ENCODE data around the gene CLSTN3. TPM values are rescaled to one million over a fixed set of nuclear protein-coding genes. Genes with fewer than 3 reads are reported as not detected.
A peak's percentile ranks its signal among the peaks of the same experiment; 100 is the strongest.

The CLSTN3 gene
- total RNA-seq, 4 donors from 2014 or later, result 13.9 to 98.7 (median 24.4) TPM

DNA sequence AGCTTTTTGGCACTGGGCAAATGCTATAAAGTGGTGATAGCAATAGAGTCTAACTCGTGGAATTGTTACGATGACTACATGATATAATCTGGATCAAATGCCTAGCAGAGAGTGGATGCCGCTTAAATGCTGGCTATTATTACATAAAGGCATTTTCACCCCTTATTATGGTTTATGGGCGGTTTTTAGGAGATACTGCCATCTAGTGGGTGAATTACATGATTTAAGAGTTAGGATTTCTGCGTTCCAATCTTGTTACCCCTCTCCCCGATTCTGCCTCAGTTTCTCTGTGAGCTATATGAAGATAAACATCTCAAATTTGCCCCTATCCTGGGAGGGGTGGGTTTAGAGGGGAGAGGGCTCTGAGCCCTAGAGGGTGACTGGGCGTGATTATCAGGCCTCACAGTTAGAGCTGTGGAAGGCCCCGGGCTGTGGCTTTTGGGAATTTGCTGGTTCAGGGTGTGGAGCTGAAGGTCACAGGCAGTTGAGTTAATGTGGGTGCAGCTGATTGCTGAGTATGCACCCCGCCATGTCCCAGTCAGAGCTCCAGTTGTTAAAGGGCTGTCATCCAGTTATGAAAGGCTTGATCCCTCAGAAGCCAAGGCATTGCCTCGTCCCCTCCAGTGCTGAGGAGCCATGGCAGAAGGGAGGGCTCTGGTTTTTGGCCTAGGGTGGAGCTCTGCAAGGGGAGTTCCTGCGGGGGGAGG is 14.4 kb downstream of the CLSTN3 start:
- H3K36me3 ChIP-seq, result no peaks in the 10 kb centered on the region
- no peak for DNase-seq
- no peak overlapping the region for H3K4me3 ChIP-seq
- in situ Hi-C loops (cut with MboI; ENCODE audit: low pct_ligation_motif_present in 1 of 4, low pct_unique_long_range_greater_than_20kb in 1 of 4, low sequenced_read_pairs in 3 of 4), result no loop called here
- H3K9me3 ChIP-seq, result no peaks in the 10 kb centered on the region
- WGBS, 2 donors (ENCODE audit: low coverage in 1 of 2), result 14 to 54% methylated on average over 5 to 11 of the region's 11 CpGs
- H3K4me1 ChIP-seq, result no peaks in the 10 kb centered on the region
- H3K27me3 ChIP-seq, result no peaks in the 10 kb centered on the region
- H3K27ac ChIP-seq, result no peak overlapping the region
- TF ChIP-seq, protein P1, sequence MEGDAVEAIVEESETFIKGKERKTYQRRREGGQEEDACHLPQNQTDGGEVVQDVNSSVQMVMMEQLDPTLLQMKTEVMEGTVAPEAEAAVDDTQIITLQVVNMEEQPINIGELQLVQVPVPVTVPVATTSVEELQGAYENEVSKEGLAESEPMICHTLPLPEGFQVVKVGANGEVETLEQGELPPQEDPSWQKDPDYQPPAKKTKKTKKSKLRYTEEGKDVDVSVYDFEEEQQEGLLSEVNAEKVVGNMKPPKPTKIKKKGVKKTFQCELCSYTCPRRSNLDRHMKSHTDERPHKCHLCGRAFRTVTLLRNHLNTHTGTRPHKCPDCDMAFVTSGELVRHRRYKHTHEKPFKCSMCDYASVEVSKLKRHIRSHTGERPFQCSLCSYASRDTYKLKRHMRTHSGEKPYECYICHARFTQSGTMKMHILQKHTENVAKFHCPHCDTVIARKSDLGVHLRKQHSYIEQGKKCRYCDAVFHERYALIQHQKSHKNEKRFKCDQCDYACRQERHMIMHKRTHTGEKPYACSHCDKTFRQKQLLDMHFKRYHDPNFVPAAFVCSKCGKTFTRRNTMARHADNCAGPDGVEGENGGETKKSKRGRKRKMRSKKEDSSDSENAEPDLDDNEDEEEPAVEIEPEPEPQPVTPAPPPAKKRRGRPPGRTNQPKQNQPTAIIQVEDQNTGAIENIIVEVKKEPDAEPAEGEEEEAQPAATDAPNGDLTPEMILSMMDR (IDR thresholded peaks at IDR 0.05), result peak; percentile 31 to 55 (median 50)
- TF ChIP-seq EP300 (IDR thresholded peaks at IDR 0.05; ENCODE audit: low read depth), result no peak
- intact Hi-C loops (cut with DNase I; ENCODE audit: low total_unique reads), result no loop called here

DNA sequence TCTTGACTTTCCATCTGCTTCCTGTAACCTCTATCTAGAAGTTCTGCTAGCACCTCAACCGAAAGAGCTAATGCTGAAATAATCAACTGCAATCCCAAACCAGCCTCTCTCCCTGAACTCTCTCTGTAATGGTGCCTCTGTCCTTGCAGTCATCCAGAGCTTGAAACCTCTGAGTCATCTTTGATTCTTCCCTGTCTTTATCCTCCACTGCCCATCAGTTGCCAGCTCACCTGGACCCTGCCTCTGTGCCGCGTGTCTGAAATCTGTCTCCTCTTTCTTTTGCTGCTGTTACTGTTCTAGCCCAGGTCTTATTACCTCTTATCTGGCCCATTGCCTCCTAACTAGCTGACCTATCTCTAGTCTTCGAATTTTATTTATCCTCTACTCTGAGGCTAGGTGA is 15.5 kb downstream of the CLSTN3 start:
- H3K4me1 ChIP-seq, result no peaks in the 10 kb centered on the region
- H3K27ac ChIP-seq, result no peak overlapping the region
- no peaks in the 10 kb centered on the region for H3K27me3 ChIP-seq
- intact Hi-C loops (cut with DNase I; ENCODE audit: low total_unique reads) (no loop called here), in situ Hi-C loops (cut with MboI; ENCODE audit: low pct_ligation_motif_present in 1 of 4, low pct_unique_long_range_greater_than_20kb in 1 of 4, low sequenced_read_pairs in 3 of 4) (no loop called here)
- DNase-seq, result no peak
- 65 to 68% methylated on average over 4 of the region's 4 CpGs for WGBS, 2 donors (ENCODE audit: low coverage in 1 of 2)
- no peaks in the 10 kb centered on the region for H3K9me3 ChIP-seq
- TF ChIP-seq EP300 (IDR thresholded peaks at IDR 0.05; ENCODE audit: low read depth), result no peak
- TF ChIP-seq POLR2A (IDR thresholded peaks at IDR 0.05), result no peak
- TF ChIP-seq, protein P1 (IDR thresholded peaks at IDR 0.05), result no peak
- no peak for TF ChIP-seq POLR2AphosphoS5 (IDR thresholded peaks at IDR 0.05)
- H3K4me3 ChIP-seq, result no peak overlapping the region
- H3K36me3 ChIP-seq, result no peaks in the 10 kb centered on the region

DNA sequence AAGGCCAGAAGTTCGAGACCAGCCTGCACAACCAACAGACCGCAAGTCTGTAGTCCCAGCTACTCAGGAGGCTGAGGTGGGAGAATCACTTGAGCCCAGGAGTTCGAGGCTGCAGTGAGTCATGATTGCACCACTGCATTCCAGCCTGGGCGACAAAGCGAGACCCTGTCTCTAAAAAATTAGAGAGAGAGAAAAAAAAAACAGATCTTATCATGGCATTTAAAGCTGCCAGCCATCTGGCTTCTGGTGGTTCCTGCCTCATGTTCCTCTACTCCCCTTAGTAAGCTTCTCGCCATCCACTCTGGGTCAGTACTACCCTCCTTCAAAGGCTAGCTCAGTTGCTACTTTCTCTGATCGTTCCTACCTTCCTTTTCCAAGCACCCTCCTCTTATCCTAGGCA is 16.1 kb downstream of the CLSTN3 start:
- in situ Hi-C loops (cut with MboI; ENCODE audit: low pct_ligation_motif_present in 1 of 4, low pct_unique_long_range_greater_than_20kb in 1 of 4, low sequenced_read_pairs in 3 of 4), result no loop called here
- no peaks in the 10 kb centered on the region for H3K27me3 ChIP-seq
- TF ChIP-seq POLR2A (IDR thresholded peaks at IDR 0.05) (no peak), EP300 (IDR thresholded peaks at IDR 0.05; ENCODE audit: low read depth) (no peak), POLR2AphosphoS5 (IDR thresholded peaks at IDR 0.05) (no peak)
- TF ChIP-seq, protein P1 (IDR thresholded peaks at IDR 0.05), result no peak
- WGBS, 2 donors (ENCODE audit: low coverage in 1 of 2), result 94 to 100% methylated on average over 6 to 7 of the region's 7 CpGs
- intact Hi-C loops (cut with DNase I; ENCODE audit: low total_unique reads), result no loop called here
- no peaks in the 10 kb centered on the region for H3K9me3 ChIP-seq
- no peak for DNase-seq
- no peaks in the 10 kb centered on the region for H3K4me1 ChIP-seq
- H3K36me3 ChIP-seq, result no peaks in the 10 kb centered on the region
- H3K4me3 ChIP-seq, result no peak overlapping the region
- no peak overlapping the region for H3K27ac ChIP-seq

DNA sequence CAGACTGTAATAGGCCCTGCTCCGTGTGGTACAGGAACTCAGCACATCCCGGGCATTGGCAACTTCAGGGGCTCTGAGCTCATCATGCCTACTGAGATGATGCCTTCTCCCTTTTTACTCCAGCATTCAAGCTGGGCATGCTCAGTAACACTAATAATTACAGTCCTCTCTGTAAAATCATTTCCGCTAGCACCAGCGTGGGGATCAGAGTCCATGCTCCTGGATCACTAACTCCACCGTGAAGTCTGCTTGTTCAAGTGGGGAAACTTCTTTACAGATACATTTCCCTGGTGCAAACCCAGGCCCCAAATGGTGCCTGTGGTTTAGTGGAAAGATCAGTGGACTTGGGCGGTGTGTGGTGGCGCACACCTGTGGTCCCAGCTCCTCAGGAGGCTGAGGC is 16.7 kb downstream of the CLSTN3 start:
- Histone ChIP-seq H3K36me3 (no peaks in the 10 kb centered on the region), H3K4me1 (no peaks in the 10 kb centered on the region), H3K4me3 (no peak overlapping the region), H3K9me3 (no peaks in the 10 kb centered on the region), H3K27ac (no peak overlapping the region), H3K27me3 (no peaks in the 10 kb centered on the region)
- DNase-seq, result no peak
- in situ Hi-C loops (cut with MboI; ENCODE audit: low pct_ligation_motif_present in 1 of 4, low pct_unique_long_range_greater_than_20kb in 1 of 4, low sequenced_read_pairs in 3 of 4), result no loop called here
- no peak for TF ChIP-seq POLR2AphosphoS5 (IDR thresholded peaks at IDR 0.05)
- TF ChIP-seq POLR2A (IDR thresholded peaks at IDR 0.05), result no peak
- TF ChIP-seq, protein P1 (IDR thresholded peaks at IDR 0.05), result no peak
- no peak for TF ChIP-seq EP300 (IDR thresholded peaks at IDR 0.05; ENCODE audit: low read depth)
- intact Hi-C loops (cut with DNase I; ENCODE audit: low total_unique reads), result no loop called here
- WGBS, 2 donors (ENCODE audit: low coverage in 1 of 2), result 93 to 100% methylated on average over 4 to 7 of the region's 7 CpGs

Data from transverse colon (tissue), 4 donors.